Measurements from ENCODE around the gene KLHL35.
A peak's percentile ranks its signal among the peaks of the same experiment; 100 is the strongest.

DNA sequence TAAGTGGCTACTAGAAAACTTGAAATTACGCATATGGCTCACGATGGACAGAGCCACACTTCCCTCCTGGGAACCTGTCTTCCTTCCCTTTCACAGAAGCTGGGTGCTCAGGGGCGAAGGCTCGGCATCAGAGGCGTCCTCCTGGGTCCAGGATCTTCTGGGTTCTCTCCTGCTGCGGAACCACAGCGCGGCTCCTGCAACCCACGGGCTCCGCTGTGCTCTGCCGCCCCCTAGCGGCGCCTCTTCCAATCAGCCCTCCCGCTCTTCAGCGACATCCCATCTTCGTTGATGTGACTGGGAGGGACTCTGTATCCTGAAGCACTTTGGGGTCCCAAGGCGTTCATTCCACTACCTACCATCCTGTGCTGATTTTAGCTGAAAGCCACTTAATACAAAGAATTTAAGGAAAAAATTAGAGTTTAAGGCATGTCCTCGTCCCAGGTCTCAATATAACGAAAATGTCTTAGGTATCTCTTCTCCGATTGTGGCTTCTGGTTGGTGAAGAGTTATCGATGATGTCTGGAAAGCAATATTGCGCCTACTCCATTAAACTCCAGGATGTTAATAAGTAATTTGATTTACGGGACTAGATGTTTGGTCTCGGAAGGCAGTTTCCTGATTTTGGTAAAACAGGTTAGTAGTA lies 48.4 kb downstream of the KLHL35 start:
- TF ChIP-seq POLR2A (IDR thresholded peaks at IDR 0.05), result peak in 1 of 2 donors; percentile 18
- TF ChIP-seq, protein P1, sequence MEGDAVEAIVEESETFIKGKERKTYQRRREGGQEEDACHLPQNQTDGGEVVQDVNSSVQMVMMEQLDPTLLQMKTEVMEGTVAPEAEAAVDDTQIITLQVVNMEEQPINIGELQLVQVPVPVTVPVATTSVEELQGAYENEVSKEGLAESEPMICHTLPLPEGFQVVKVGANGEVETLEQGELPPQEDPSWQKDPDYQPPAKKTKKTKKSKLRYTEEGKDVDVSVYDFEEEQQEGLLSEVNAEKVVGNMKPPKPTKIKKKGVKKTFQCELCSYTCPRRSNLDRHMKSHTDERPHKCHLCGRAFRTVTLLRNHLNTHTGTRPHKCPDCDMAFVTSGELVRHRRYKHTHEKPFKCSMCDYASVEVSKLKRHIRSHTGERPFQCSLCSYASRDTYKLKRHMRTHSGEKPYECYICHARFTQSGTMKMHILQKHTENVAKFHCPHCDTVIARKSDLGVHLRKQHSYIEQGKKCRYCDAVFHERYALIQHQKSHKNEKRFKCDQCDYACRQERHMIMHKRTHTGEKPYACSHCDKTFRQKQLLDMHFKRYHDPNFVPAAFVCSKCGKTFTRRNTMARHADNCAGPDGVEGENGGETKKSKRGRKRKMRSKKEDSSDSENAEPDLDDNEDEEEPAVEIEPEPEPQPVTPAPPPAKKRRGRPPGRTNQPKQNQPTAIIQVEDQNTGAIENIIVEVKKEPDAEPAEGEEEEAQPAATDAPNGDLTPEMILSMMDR (IDR thresholded peaks at IDR 0.05), result peak; percentile 79 to 99 (median 96)
